ENCODE data around the gene MPPED2. TPM values are rescaled to one million over a fixed set of nuclear protein-coding genes. Genes with fewer than 3 reads are reported as not detected.

Gene MPPED2
- total RNA-seq, 1 donor from 2014 or later, result 5.3 TPM

GRCh38 chr11:30582726-30583125 is 3.4 kb downstream of the MPPED2 start:
- Histone ChIP-seq H3K4me3 (no peak overlapping the region), H3K4me1 (peaks cover 0 to 3% of the 10 kb centered on the region in 2 donors), H3K36me3 (peaks cover 0 to 4% of the 10 kb centered on the region in 2 donors), H3K9me3 (no peaks in the 10 kb centered on the region), H3K27me3 (no peaks in the 10 kb centered on the region), H3K27ac (no peak overlapping the region)
- TF ChIP-seq, protein P1, sequence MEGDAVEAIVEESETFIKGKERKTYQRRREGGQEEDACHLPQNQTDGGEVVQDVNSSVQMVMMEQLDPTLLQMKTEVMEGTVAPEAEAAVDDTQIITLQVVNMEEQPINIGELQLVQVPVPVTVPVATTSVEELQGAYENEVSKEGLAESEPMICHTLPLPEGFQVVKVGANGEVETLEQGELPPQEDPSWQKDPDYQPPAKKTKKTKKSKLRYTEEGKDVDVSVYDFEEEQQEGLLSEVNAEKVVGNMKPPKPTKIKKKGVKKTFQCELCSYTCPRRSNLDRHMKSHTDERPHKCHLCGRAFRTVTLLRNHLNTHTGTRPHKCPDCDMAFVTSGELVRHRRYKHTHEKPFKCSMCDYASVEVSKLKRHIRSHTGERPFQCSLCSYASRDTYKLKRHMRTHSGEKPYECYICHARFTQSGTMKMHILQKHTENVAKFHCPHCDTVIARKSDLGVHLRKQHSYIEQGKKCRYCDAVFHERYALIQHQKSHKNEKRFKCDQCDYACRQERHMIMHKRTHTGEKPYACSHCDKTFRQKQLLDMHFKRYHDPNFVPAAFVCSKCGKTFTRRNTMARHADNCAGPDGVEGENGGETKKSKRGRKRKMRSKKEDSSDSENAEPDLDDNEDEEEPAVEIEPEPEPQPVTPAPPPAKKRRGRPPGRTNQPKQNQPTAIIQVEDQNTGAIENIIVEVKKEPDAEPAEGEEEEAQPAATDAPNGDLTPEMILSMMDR (IDR thresholded peaks at IDR 0.05), result no peak
- no peak for DNase-seq (ENCODE audit: low spot score in 2 of 2)
- intact Hi-C loops (cut with DNase I), result loop anchor here (10.0 kb wide), 2 partner anchors 272 to 922 kb away; partner anchors contain the start of genes ELP4 and IMMP1L

GRCh38 chr11:30581675-30582074 is 4.5 kb downstream of the MPPED2 start:
- H3K9me3 ChIP-seq, result no peaks in the 10 kb centered on the region
- H3K36me3 ChIP-seq, result peaks cover 0 to 7% of the 10 kb centered on the region in 2 donors
- H3K27ac ChIP-seq, result no peak overlapping the region
- DNase-seq (ENCODE audit: low spot score in 2 of 2), result no peak
- TF ChIP-seq, protein P1 (IDR thresholded peaks at IDR 0.05), result no peak
- H3K4me3 ChIP-seq, result no peak overlapping the region
- no peaks in the 10 kb centered on the region for H3K27me3 ChIP-seq
- intact Hi-C loops (cut with DNase I), result loop anchor here (10.0 kb wide), 2 partner anchors 273 to 923 kb away; partner anchors contain the start of genes ELP4 and IMMP1L
- no peaks in the 10 kb centered on the region for H3K4me1 ChIP-seq

GRCh38 chr11:30580573-30580972 is 5.6 kb downstream of the MPPED2 start:
- H3K27ac ChIP-seq, result no peak overlapping the region
- peaks cover 0 to 7% of the 10 kb centered on the region in 2 donors for H3K36me3 ChIP-seq
- intact Hi-C loops (cut with DNase I), result loop anchor here (10.0 kb wide), 2 partner anchors 274 to 924 kb away; partner anchors contain the start of genes ELP4 and IMMP1L
- TF ChIP-seq, protein P1 (IDR thresholded peaks at IDR 0.05), result no peak
- no peaks in the 10 kb centered on the region for H3K27me3 ChIP-seq
- no peak overlapping the region for H3K4me3 ChIP-seq
- no peak for DNase-seq (ENCODE audit: low spot score in 2 of 2)
- H3K4me1 ChIP-seq, result no peaks in the 10 kb centered on the region
- no peaks in the 10 kb centered on the region for H3K9me3 ChIP-seq

DNA sequence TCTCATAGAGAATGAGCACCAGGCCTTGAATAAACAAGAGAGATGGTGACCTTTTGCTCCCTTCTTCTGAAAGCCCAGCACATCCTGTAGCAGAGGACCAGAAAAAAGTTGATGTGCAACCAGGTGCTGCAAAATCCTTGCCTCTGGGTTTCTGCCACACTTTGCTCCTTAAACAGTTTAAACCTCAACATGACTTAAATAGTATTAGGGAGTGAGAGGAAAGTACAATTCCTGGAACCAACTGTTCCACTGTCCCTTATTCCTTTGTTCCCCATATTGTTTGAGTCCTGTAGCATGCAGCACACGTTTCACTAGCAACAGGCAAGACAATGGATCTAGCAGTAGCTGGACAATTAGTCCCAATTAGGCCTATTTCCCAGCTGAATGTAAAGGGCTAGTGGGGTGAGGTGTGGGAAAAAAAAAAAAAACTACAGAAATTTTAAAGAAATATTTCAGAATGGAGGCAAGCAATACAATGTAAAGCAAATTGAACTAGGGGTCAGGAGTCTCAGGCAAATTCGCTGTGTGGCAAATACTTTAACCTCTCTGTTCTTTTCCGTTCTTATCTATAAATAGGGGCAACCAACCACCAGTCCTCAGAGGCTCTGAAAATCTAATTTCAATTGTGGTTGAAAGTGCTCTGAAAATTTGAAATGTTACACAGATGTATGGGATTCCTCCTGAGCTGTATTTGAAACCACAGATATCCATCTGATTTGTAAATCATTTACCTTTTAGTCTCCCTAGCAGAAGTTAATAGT is 6.6 kb downstream of the MPPED2 start:
- intact Hi-C loops (cut with DNase I), result loop anchor here (10.0 kb wide), 2 partner anchors 275 to 925 kb away; partner anchors contain the start of genes ELP4 and IMMP1L

DNA sequence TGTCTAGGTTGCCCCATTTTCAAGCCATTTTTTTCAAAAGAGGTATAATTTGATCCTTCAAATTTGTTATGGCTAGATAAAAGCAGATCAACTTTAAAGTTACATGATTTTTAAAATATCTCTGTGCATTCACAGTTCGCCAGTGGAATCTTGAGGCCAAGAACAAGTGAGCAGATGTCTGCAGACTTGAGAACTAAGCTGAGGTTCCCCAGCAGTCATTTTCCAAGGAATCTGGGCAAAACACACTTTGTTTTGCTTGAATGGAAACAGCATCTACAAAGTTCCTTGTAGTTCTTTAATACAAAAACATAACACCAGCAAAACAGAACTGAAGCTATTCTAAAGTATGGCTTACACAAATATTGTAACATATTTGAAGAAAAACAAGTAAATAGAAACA is 7.7 kb downstream of the MPPED2 start:
- H3K27me3 ChIP-seq, result no peaks in the 10 kb centered on the region
- TF ChIP-seq, protein P1 (IDR thresholded peaks at IDR 0.05), result no peak

More for the DNA sequence above, 6.6 kb downstream of the MPPED2 start:
- Histone ChIP-seq H3K9me3 (no peaks in the 10 kb centered on the region), H3K4me3 (no peak overlapping the region), H3K36me3 (peaks cover 0 to 7% of the 10 kb centered on the region in 2 donors), H3K4me1 (no peaks in the 10 kb centered on the region), H3K27me3 (no peaks in the 10 kb centered on the region), H3K27ac (no peak overlapping the region)
- DNase-seq (ENCODE audit: low spot score in 2 of 2), result no peak
- TF ChIP-seq, protein P1 (IDR thresholded peaks at IDR 0.05), result no peak

More for the DNA sequence above, 7.7 kb downstream of the MPPED2 start:
- no peak for DNase-seq (ENCODE audit: low spot score in 2 of 2)
- no peaks in the 10 kb centered on the region for H3K9me3 ChIP-seq
- H3K4me1 ChIP-seq, result no peaks in the 10 kb centered on the region
- intact Hi-C loops (cut with DNase I), result no loop called here
- peaks cover 0 to 7% of the 10 kb centered on the region in 2 donors for H3K36me3 ChIP-seq
- H3K27ac ChIP-seq, result no peak overlapping the region
- no peak overlapping the region for H3K4me3 ChIP-seq

Data from ascending aorta (tissue), 2 donors.